ENCODE results near the gene TANGO2. TPM values are rescaled to one million over a fixed set of nuclear protein-coding genes. Genes with fewer than 3 reads are reported as not detected.

TANGO2 gene
- total and polyA plus RNA-seq, 2 of the 8 experiments (the other 6 are each of a cell fraction or from before 2014, with no cell fraction given), result 10.1 to 18.4 TPM

- no peaks in the 10 kb centered on the region for H3K79me2 ChIP-seq (ENCODE audit: control insufficient read depth in 1 of 2, insufficient read depth in 2 of 2, low read length in 2 of 2)
- H3K4ac ChIP-seq (replicated peaks; ENCODE audit: insufficient read length, low read depth, low read length), result no peak overlapping the region
- H3K27me3 ChIP-seq (replicated peaks in 1 of 4; ENCODE audit: control insufficient read depth in 3 of 4, extremely low read depth in 1 of 4, insufficient read depth in 3 of 4, low read length in 3 of 4), result no peaks in the 10 kb centered on the region
- FAIRE-seq (no peak), DNase-seq (ENCODE audit: low read depth in 1 of 2, low spot score in 2 of 2) (no peak)
- H4K5ac ChIP-seq (ENCODE audit: insufficient read length, low read depth, low read length), result no peak overlapping the region
- no peak overlapping the region for H2BK20ac ChIP-seq (ENCODE audit: low read length)
- H2AFZ ChIP-seq (ENCODE audit: low read length), result no peak overlapping the region
- ChIA-PET CTCF (ENCODE audit: partially characterized antibody) (interaction anchor here (0.6 to 1.4 kb wide), 4 partner anchors 8 to 76 kb away, joined by 3 to 4 read pairs (median 4); no protein-coding TSS in a partner anchor), POLR2A (ENCODE audit: partially characterized antibody) (interaction anchor here (1.2 kb wide), 1 partner anchor 50 kb away, joined by 4 read pairs; no protein-coding TSS in a partner anchor)
- H2BK12ac ChIP-seq (ENCODE audit: low read depth, low read length), result no peak overlapping the region
- H4K8ac ChIP-seq (ENCODE audit: extremely low read depth, insufficient read depth, low read length), result no peak overlapping the region
- H4K91ac ChIP-seq (replicated peaks; ENCODE audit: insufficient read length, low read length), result no peak overlapping the region
- H3K23ac ChIP-seq (ENCODE audit: insufficient read length), result no peak overlapping the region
- no peak overlapping the region for H3K18ac ChIP-seq (ENCODE audit: extremely low read depth, low read length)
- H2BK5ac ChIP-seq (ENCODE audit: low read depth, low read length), result no peak overlapping the region
- no peak overlapping the region for H3K56ac ChIP-seq (replicated peaks; ENCODE audit: insufficient read length, low read depth, low read length)
- no peak overlapping the region for H3K4me2 ChIP-seq (ENCODE audit: insufficient read depth in 1 of 2, low read depth in 2 of 2, low read length in 2 of 2)
- no peaks in the 10 kb centered on the region for H3K9me3 ChIP-seq (ENCODE audit: insufficient read depth in 2 of 2, low read depth in 1 of 2, low read length in 1 of 2)
- no peaks in the 10 kb centered on the region for H3K36me3 ChIP-seq (ENCODE audit: control insufficient read depth in 2 of 4, insufficient read depth in 4 of 4, low read length in 3 of 4)
- H3K79me1 ChIP-seq (ENCODE audit: low read depth, low read length), result peaks cover 4% of the 10 kb centered on the region
- no peak overlapping the region for H3K27ac ChIP-seq (ENCODE audit: low read depth, low read length)
- peaks cover 5 to 16% of the 10 kb centered on the region in 2 experiments for H4K20me1 ChIP-seq (replicated peaks in 1 of 2; ENCODE audit: control insufficient read depth in 1 of 2, insufficient read depth in 2 of 2, low read length in 2 of 2)
- no peak overlapping the region for H3K4me3 ChIP-seq (ENCODE audit: extremely low read depth in 1 of 4, insufficient read depth in 2 of 4, low read depth in 3 of 4, low read length in 4 of 4)
- H2BK15ac ChIP-seq (ENCODE audit: low read length), result no peak overlapping the region
- no peak overlapping the region for H3K14ac ChIP-seq (ENCODE audit: insufficient read length)
- no peak overlapping the region for H3K9ac ChIP-seq (replicated peaks in 1 of 4; ENCODE audit: extremely low read depth in 1 of 4, low read depth in 3 of 4, low read length in 3 of 4)
- H3K23me2 ChIP-seq (ENCODE audit: low read depth, low read length), result no peaks in the 10 kb centered on the region
- no peaks in the 10 kb centered on the region; a peak in 1 of 7 replicates for H3K4me1 ChIP-seq (replicated peaks in 1 of 4; ENCODE audit: control insufficient read depth in 3 of 4, insufficient read depth in 4 of 4, low read length in 3 of 4)
- WGBS, 2 experiments (ENCODE audit: extremely low coverage in 1 of 2, insufficient coverage in 1 of 2, insufficient read length in 1 of 2, insufficient replicate concordance in 2 of 2, low coverage in 1 of 2, low lambda C conversion rate in 2 of 2, missing lambda C conversion rate in 1 of 2), result 87% methylated on average over 8 of the region's 9 CpGs; no CpG with 5 or more reads in 1 of the 2 experiments
- no peak overlapping the region for H2AK5ac ChIP-seq (ENCODE audit: low read depth, low read length)
- H2BK120ac ChIP-seq (replicated peaks; ENCODE audit: low read depth, low read length), result no peak overlapping the region
- TF ChIP-seq SP2 (IDR thresholded peaks at IDR 0.05; ENCODE audit: low read length) (no peak), JUND (IDR thresholded peaks at IDR 0.05; ENCODE audit: low read length) (no peak), RFX5 (IDR thresholded peaks at IDR 0.05; ENCODE audit: borderline replicate concordance, low read depth, low read length) (no peak), MAX (IDR thresholded peaks at IDR 0.05) (no peak)
Observed at GRCh38 chr22:20029550-20030225, 8.8 kb downstream of the TANGO2 start.

Data from H1 (cell line).